Neuronal stem cell (in vitro differentiated cells): ENCODE measurements around the gene RRAS.

Source experiments
- DNase-seq: peaks from one replicate; pipeline ENCODE4 v3.0.0-alpha.2; 2013; ENCODE audit warnings: low spot score
- H2AFZ ChIP-seq: one replicate; pipeline ENCODE4 v1.6.1; 2013; ENCODE audit warnings: mild to moderate bottlenecking, low read length, inconsistent platforms
- H2AK5ac ChIP-seq: 2 replicates; pipeline ENCODE4 v1.6.1; 2013; ENCODE audit warnings: low read depth, mild to moderate bottlenecking, inconsistent platforms, low read length, moderate library complexity, mixed read lengths
- H2BK120ac ChIP-seq: 2 replicates; pipeline ENCODE4 v1.6.1; 2013; ENCODE audit warnings: low read depth, mild to moderate bottlenecking, inconsistent platforms, low read length, moderate library complexity, mixed read lengths
- H2BK12ac ChIP-seq: one replicate; pipeline ENCODE4 v1.6.1; 2013; ENCODE audit warnings: low read length, inconsistent platforms
- H2BK15ac ChIP-seq: 2 replicates; pipeline ENCODE4 v1.6.1; 2013; ENCODE audit warnings: mild to moderate bottlenecking, low read length, inconsistent platforms, mixed read lengths
- H2BK5ac ChIP-seq: one replicate; pipeline ENCODE4 v1.6.1; 2013; ENCODE audit warnings: inconsistent platforms, mild to moderate bottlenecking, low read length, moderate library complexity
- H3K14ac ChIP-seq: one replicate; pipeline ENCODE4 v1.6.1; 2013; ENCODE audit warnings: low read length, inconsistent platforms
- H3K18ac ChIP-seq: 2 replicates; pipeline ENCODE4 v1.6.1; 2013; ENCODE audit warnings: low read length, inconsistent platforms
- H3K23ac ChIP-seq: 2 replicates; pipeline ENCODE4 v1.6.1; 2013; ENCODE audit warnings: low read depth, mild to moderate bottlenecking, mixed read lengths, low read length, inconsistent platforms; ENCODE audit not compliant: poor library complexity
- H3K27ac ChIP-seq: replicated peaks from 3 replicates; pipeline ENCODE4 v1.5.1; 2013; ENCODE audit warnings: low read length, inconsistent platforms
- H3K27me3 ChIP-seq, 3 experiments: 2 replicates each; pipeline ENCODE4 v1.6.1; 2013; ENCODE audit warnings: low read length in 3 of 3, mild to moderate bottlenecking in 2 of 3, inconsistent platforms in 1 of 3, low read depth in 1 of 3, mixed read lengths in 1 of 3, moderate library complexity in 1 of 3; ENCODE audit not compliant: control insufficient read depth in 3 of 3, insufficient read depth in 3 of 3
- H3K36me3 ChIP-seq, 2 donors: replicated peaks in 1 of 2; 2 replicates each; pipeline ENCODE4 v1.6.1; 2013; ENCODE audit warnings: low read length in 2 of 2; ENCODE audit not compliant: control insufficient read depth in 2 of 2, insufficient read depth in 2 of 2
- H3K4ac ChIP-seq: 2 replicates; pipeline ENCODE4 v1.6.1; 2013; ENCODE audit warnings: inconsistent platforms, mild to moderate bottlenecking, low read length, moderate library complexity
- H3K4me1 ChIP-seq, 2 donors: 1 replicate in 1 of 2; 2 replicates in 1 of 2; pipeline ENCODE4 v1.6.1; 2013; ENCODE audit warnings: low read length in 2 of 2, low read depth in 1 of 2; ENCODE audit not compliant: control insufficient read depth in 2 of 2, insufficient read depth in 1 of 2
- H3K4me2 ChIP-seq: one replicate; pipeline ENCODE4 v1.6.1; 2013; ENCODE audit warnings: mild to moderate bottlenecking, low read length, inconsistent platforms; ENCODE audit not compliant: insufficient read depth, poor library complexity, severe bottlenecking
- H3K4me3 ChIP-seq, 2 donors: 2 replicates each; pipeline ENCODE4 v1.5.1; 2013; ENCODE audit warnings: low read length in 2 of 2, mild to moderate bottlenecking in 2 of 2, inconsistent platforms in 1 of 2, moderate library complexity in 1 of 2
- H3K79me1 ChIP-seq: one replicate; pipeline ENCODE4 v1.6.1; 2013; ENCODE audit warnings: low read depth, mild to moderate bottlenecking, inconsistent platforms, low read length, moderate library complexity
- H3K9ac ChIP-seq: one replicate; pipeline ENCODE4 v1.6.1; 2013; ENCODE audit warnings: mild to moderate bottlenecking, low read depth, low read length, inconsistent platforms; ENCODE audit not compliant: poor library complexity
- H3K9me3 ChIP-seq, 2 donors: replicated peaks in 1 of 2; 2 replicates each; pipeline versions ENCODE3 to v1.6.1; 2013; ENCODE audit warnings: low read length in 2 of 2, mild to moderate bottlenecking in 2 of 2, inconsistent platforms in 1 of 2, low read depth in 1 of 2, mixed read lengths in 1 of 2, moderate library complexity in 1 of 2; ENCODE audit not compliant: control insufficient read depth in 2 of 2, insufficient read depth in 1 of 2
- H4K8ac ChIP-seq: one replicate; pipeline ENCODE4 v1.6.1; 2013; ENCODE audit warnings: low read depth, mild to moderate bottlenecking, inconsistent platforms, low read length, moderate library complexity
- H4K91ac ChIP-seq: one replicate; pipeline ENCODE4 v1.6.1; 2013; ENCODE audit warnings: low read length, low read depth, mild to moderate bottlenecking, inconsistent platforms; ENCODE audit not compliant: poor library complexity
- WGBS, 2 donors: extraction: QIAGEN DNeasy Blood & Tissue Kit; methylation state at CpG; one replicate each; pipeline ENCODE4 v1.1.7; 2013; ENCODE audit warnings: missing lambda C conversion rate in 2 of 2, mixed read lengths in 1 of 2; ENCODE audit not compliant: insufficient read length in 2 of 2, insufficient replicate concordance in 1 of 2; ENCODE audit errors: extremely low coverage in 2 of 2; 5-methylcytosine and 5-hydroxymethylcytosine counted together

RRAS gene

DNA sequence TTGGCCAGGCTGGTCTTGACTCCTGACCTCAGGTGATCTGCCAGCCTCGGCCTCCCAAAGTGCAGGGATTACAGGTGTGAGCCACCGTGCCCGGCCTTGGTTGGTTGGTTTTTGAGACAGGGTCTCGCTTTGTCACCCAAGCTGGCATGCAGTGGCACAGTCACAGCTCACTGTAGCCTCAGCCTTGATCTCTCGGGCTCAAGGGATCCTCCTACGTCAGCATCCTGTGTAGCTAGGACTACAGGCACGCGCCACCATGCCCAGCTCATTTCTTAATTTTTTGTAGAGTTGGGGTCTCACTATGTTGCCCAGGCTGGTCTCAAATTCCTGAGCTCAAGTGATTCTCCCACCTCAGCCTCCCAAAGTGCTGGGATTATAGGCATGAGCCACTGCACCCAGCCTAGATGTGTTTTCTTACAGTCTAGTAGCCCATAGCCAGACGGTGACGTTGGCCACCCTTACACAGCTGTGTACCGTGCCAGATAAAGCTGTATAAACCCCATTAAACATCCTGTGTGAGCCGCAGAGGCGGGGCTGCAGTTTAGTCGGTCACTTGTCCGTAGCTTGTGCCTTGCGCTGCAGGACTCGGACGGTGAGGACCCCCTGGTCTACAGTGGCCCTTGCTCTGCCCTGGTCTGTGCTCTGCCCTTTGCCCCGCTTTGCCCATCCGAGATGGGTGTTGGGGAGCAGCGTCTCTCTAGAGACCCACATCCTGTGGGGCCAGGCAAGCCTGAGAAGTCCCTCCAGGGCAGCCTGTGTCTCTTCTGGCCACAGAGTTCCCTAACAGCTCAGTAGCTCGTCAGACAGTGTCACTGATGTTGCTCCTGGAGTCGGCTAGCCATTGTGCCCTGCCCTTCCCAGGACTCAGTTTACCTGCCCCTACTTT is 15.9 kb upstream of the RRAS start:
- no peak overlapping the region for H3K9ac ChIP-seq
- H3K9me3 ChIP-seq = peaks cover 4 to 5% of the 10 kb centered on the region in 2 donors
- peaks cover 23% of the 10 kb centered on the region for H3K79me1 ChIP-seq
- no peak overlapping the region for H2BK15ac ChIP-seq
- no peak overlapping the region for H2BK12ac ChIP-seq
- H3K27ac ChIP-seq = no peak overlapping the region
- no peak overlapping the region for H3K18ac ChIP-seq
- H3K23ac ChIP-seq = peak overlapping the region; percentile 34
- no CpG with 5 or more reads among the region's 23 CpGs for WGBS, 2 donors
- H3K4me2 ChIP-seq = no peak overlapping the region
- no peak overlapping the region for H2BK120ac ChIP-seq
- H3K14ac ChIP-seq = no peak overlapping the region
- H3K4me1 ChIP-seq = no peaks in the 10 kb centered on the region
- no peak overlapping the region for H3K4me3 ChIP-seq
- H2AK5ac ChIP-seq = no peak overlapping the region
- no peak overlapping the region for H2BK5ac ChIP-seq
- peaks cover 64 to 92% of the 10 kb centered on the region in 2 donors for H3K36me3 ChIP-seq
- H2AFZ ChIP-seq = no peak overlapping the region
- no peak overlapping the region for H4K8ac ChIP-seq
- no peak overlapping the region for H4K91ac ChIP-seq
- H3K4ac ChIP-seq = no peak overlapping the region
- DNase-seq = no peak
- no peaks in the 10 kb centered on the region for H3K27me3 ChIP-seq

DNA sequence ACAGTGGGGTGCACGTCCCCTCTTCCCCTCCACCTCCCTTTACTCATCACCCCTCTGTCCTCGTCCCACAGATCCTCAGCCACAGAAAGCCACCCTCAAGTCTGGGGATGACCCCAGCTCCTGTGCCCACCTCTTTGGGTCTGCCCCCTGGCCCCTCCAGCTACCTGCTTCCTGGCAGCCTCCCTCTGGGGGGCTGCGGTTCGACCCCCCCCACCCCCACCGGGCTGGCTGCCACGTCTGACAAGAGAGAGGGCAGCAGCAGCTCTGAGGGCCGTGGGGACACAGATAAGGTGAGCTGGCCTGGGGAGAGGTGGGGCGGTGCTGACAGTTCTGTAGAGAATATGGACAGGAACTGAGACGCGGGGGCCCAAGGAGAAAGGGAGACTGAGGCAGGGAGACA is 14.6 kb upstream of the RRAS start:
- Histone ChIP-seq H3K4me2 (no peak overlapping the region), H4K91ac (no peak overlapping the region)

DNA sequence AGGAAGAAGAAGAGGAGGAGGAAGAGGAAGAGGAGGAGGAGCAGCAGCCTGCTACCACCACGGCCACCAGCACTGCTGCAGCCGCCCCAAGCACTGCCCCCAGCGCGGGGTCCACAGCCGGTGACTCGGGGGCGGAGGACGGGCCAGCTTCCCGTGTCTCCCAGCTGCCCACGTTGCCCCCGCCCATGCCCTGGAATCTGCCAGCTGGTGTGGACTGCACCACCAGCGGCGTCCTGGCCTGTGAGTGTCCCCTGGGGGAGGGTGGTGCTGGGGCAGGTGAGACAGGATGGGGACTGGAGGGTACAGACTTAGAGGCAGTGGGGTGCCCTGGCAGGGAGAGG is 13.5 kb upstream of the RRAS start:
- H3K9ac ChIP-seq = no peak overlapping the region
- H2BK120ac ChIP-seq = no peak overlapping the region
- H4K91ac ChIP-seq = no peak overlapping the region
- DNase-seq = no peak
- no peak overlapping the region for H3K4ac ChIP-seq
- no peak overlapping the region for H3K18ac ChIP-seq
- H2BK5ac ChIP-seq = no peak overlapping the region
- no peak overlapping the region for H2AFZ ChIP-seq
- H2BK15ac ChIP-seq = no peak overlapping the region
- no peak overlapping the region for H2AK5ac ChIP-seq
- no peak overlapping the region for H3K4me3 ChIP-seq
- H3K4me1 ChIP-seq = no peaks in the 10 kb centered on the region
- no peak overlapping the region for H4K8ac ChIP-seq
- peak overlapping the region; percentile 31 for H3K23ac ChIP-seq
- WGBS, 2 donors = no CpG with 5 or more reads among the region's 13 CpGs
- H3K27me3 ChIP-seq = no peaks in the 10 kb centered on the region
- H3K27ac ChIP-seq = no peak overlapping the region
- no peak overlapping the region for H3K14ac ChIP-seq
- H3K36me3 ChIP-seq = peaks cover 59 to 90% of the 10 kb centered on the region in 2 donors
- H2BK12ac ChIP-seq = no peak overlapping the region
- H3K4me2 ChIP-seq = no peak overlapping the region
- H3K9me3 ChIP-seq = no peaks in the 10 kb centered on the region
- H3K79me1 ChIP-seq = peaks cover 26% of the 10 kb centered on the region

More for the DNA sequence above, 14.6 kb upstream of the RRAS start:
- Histone ChIP-seq H3K79me1 (peaks cover 25% of the 10 kb centered on the region), H3K36me3 (peaks cover 66 to 92% of the 10 kb centered on the region in 2 donors), H2BK12ac (no peak overlapping the region), H4K8ac (no peak overlapping the region), H3K27me3 (no peaks in the 10 kb centered on the region), H3K4me3 (no peak overlapping the region), H3K4me1 (no peaks in the 10 kb centered on the region), H3K18ac (peak overlapping the region; percentile 28), H2AK5ac (no peak overlapping the region), H3K23ac (no peak overlapping the region), H2BK120ac (no peak overlapping the region), H3K14ac (no peak overlapping the region), H2BK5ac (no peak overlapping the region), H2AFZ (no peak overlapping the region), H3K4ac (no peak overlapping the region), H3K9ac (no peak overlapping the region), H3K27ac (no peak overlapping the region), H3K9me3 (no peaks in the 10 kb centered on the region), H2BK15ac (no peak overlapping the region)
- no CpG with 5 or more reads among the region's 10 CpGs for WGBS, 2 donors
- no peak for DNase-seq

DNA sequence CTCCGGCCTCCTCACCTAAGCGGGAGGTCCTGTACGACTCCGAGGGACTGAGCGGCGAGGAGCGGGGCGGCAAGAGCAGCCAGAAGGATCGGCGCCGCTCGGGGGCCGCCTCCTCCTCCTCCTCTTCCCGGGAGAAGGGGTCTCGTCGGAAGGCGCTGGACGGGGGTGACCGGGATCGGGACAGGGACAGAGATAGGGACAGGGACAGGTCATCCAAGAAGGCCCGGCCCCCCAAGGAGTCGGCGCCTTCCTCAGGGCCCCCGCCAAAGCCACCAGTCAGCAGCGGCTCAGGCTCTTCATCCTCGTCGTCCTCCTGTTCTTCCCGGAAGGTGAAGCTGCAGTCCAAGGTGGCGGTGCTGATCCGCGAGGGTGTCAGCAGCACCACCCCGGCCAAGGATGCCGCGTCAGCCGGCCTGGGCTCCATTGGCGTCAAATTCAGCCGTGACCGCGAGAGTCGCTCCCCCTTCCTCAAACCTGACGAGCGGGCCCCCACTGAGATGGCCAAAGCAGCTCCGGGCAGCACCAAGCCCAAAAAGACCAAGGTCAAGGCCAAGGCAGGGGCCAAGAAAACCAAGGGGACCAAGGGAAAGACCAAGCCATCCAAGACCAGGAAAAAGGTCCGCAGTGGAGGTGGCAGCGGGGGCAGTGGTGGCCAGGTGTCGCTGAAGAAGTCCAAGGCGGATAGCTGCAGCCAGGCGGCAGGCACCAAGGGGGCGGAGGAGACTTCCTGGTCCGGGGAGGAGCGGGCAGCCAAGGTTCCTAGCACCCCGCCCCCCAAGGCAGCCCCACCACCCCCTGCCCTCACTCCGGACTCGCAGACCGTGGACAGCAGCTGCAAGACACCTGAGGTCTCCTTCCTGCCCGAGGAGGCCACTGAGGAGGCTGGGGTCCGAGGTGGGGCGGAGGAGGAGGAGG is 12.9 kb upstream of the RRAS start:
- Histone ChIP-seq H2BK5ac (peak overlapping the region; percentile 53), H3K14ac (no peak overlapping the region), H2BK12ac (no peak overlapping the region), H3K18ac (no peak overlapping the region), H2BK15ac (no peak overlapping the region), H4K91ac (no peak overlapping the region), H3K4me2 (no peak overlapping the region), H3K4ac (no peak overlapping the region), H3K79me1 (peaks cover 26% of the 10 kb centered on the region), H2AK5ac (no peak overlapping the region), H3K9me3 (no peaks in the 10 kb centered on the region), H4K8ac (peak overlapping the region; percentile 82), H3K36me3 (peaks cover 57 to 90% of the 10 kb centered on the region in 2 donors), H3K27me3 (no peaks in the 10 kb centered on the region), H3K9ac (no peak overlapping the region), H2BK120ac (no peak overlapping the region), H2AFZ (no peak overlapping the region), H3K23ac (peak overlapping the region; percentile 31), H3K27ac (no peak overlapping the region), H3K4me3 (no peak overlapping the region), H3K4me1 (no peaks in the 10 kb centered on the region)
- DNase-seq = no peak
- WGBS, 2 donors = no CpG with 5 or more reads among the region's 58 CpGs
